Stimulated activated CD8-positive, alpha-beta memory T cell treated with anti-CD3 and anti-CD28 coated beads, Interleukin-15, amount 100 ng/mL, for 48 hours (primary cell): ENCODE results near the gene LRRK1.

Experiments
- DNase-seq, 2 donors: peaks; one replicate each; pipeline ENCODE4 v3.0.0-alpha.2; 2020; ENCODE audit warnings: low read depth in 2 of 2

The LRRK1 gene

GRCh38 chr15:100972975-100973350 is 53.8 kb downstream of the LRRK1 start:
- DNase-seq = no peak

GRCh38 chr15:100973351-100974111 is 54.4 kb downstream of the LRRK1 start:
- no peak for DNase-seq

- no peak for DNase-seq
These were observed 55.9 kb downstream of the LRRK1 start for GRCh38 chr15:100975043-100975442.

GRCh38 chr15:100980410-100981046 is 61.4 kb downstream of the LRRK1 start:
- DNase-seq = no peak

GRCh38 chr15:100981086-100981485 is 61.9 kb downstream of the LRRK1 start:
- DNase-seq = no peak

GRCh38 chr15:100983221-100983620 is 64.1 kb downstream of the LRRK1 start:
- DNase-seq = no peak

GRCh38 chr15:100985401-100985800 is 66.2 kb downstream of the LRRK1 start:
- DNase-seq = no peak

GRCh38 chr15:100986158-100986896 is 67.2 kb downstream of the LRRK1 start:
- DNase-seq = no peak

- DNase-seq = no peak
These were observed 68.0 kb downstream of the LRRK1 start for GRCh38 chr15:100987143-100987542.

- DNase-seq = no peak
These were observed 69.1 kb downstream of the LRRK1 start for GRCh38 chr15:100988297-100988696.

GRCh38 chr15:100988857-100989256 is 69.7 kb downstream of the LRRK1 start:
- no peak for DNase-seq

- no peak for DNase-seq
These were observed 75.7 kb downstream of the LRRK1 start for GRCh38 chr15:100994597-100995446.

- DNase-seq = no peak
These were observed 76.6 kb downstream of the LRRK1 start for GRCh38 chr15:100995471-100996430.

- DNase-seq = no peak
These were observed 78.3 kb downstream of the LRRK1 start for GRCh38 chr15:100997442-100997841.

GRCh38 chr15:100998630-100999029 is 79.5 kb downstream of the LRRK1 start:
- no peak for DNase-seq

- no peak for DNase-seq
These were observed 80.2 kb downstream of the LRRK1 start for GRCh38 chr15:100999369-100999768.

GRCh38 chr15:101000271-101000681 is 81.1 kb downstream of the LRRK1 start:
- DNase-seq = no peak

GRCh38 chr15:101001056-101001455 is 81.9 kb downstream of the LRRK1 start:
- no peak for DNase-seq

- no peak for DNase-seq
These were observed 82.6 kb downstream of the LRRK1 start for GRCh38 chr15:101001796-101002195.

GRCh38 chr15:101003081-101003480 is 83.9 kb downstream of the LRRK1 start:
- no peak for DNase-seq

GRCh38 chr15:101003706-101004105 is 84.5 kb downstream of the LRRK1 start:
- no peak for DNase-seq
